H1 (cell line): ENCODE data around the gene SPRYD4. TPM values are rescaled to one million over a fixed set of nuclear protein-coding genes. Genes with fewer than 3 reads are reported as not detected.

ENCODE experiments used
- FOSL1 ChIP-seq: IDR thresholded peaks from 2 replicates; pipeline ENCODE4 v1.6.1; 2011; ENCODE audit warnings: mild to moderate bottlenecking, low read depth, low read length, moderate library complexity; ENCODE audit not compliant: insufficient read depth
- TBP ChIP-seq: IDR thresholded peaks from 2 replicates; pipeline ENCODE4 v1.6.1; 2011; ENCODE audit warnings: low read depth, low read length, improper control_type of control experiment
- polyA plus RNA-seq, 7 experiments: library from polyadenylated mRNA; depleted of rRNA in 3 of 7; stranded (reverse) in 5 of 7; unstranded in 2 of 7; fragments of >200 nt in 5 of 7; fragments of 200-250 nt in 2 of 7; gene quantifications; 1 replicate in 5 of 7; 2 replicates in 1 of 7; 4 replicates in 1 of 7; pipeline versions ENCODE4 v1.2.1 to v1.2.3, GENCODE V29; 2011 to 2013; ENCODE audit warnings: missing spikeins in 2 of 7, mixed read lengths in 2 of 7
- total RNA-seq: library from RNA; stranded (reverse); fragmentation: NEBNext Ultra II Directional; extraction: Animal tissue kit (Norgen Biotek cat#: 25700); gene quantifications from 2 replicates; pipeline ENCODE4 v1.2.1, GENCODE V29; 2021

Gene SPRYD4
- total and polyA plus RNA-seq, 2 of the 8 experiments (the other 6 are each of a cell fraction or from before 2014, with no cell fraction given), result 4.3 to 5.3 TPM

GRCh38 chr12:56484566-56484965 is 16.2 kb downstream of the SPRYD4 start (continued):
- TF ChIP-seq FOSL1, result no peak
- no peak for TF ChIP-seq TBP
